ENCODE data around the gene MAP4K4.

The MAP4K4 gene

GRCh38 chr2:101723371-101724124, 26.0 kb downstream of the MAP4K4 start:
- no peak for DNase-seq

GRCh38 chr2:101724125-101724474, 26.6 kb downstream of the MAP4K4 start:
- no peak for DNase-seq

- no peak for DNase-seq
These were observed 27.5 kb downstream of the MAP4K4 start for GRCh38 chr2:101725038-101725437.

- DNase-seq: peak; percentile 51
These were observed 28.1 kb downstream of the MAP4K4 start for GRCh38 chr2:101725515-101726192.

- no peak for DNase-seq
These were observed 31.4 kb downstream of the MAP4K4 start for GRCh38 chr2:101728865-101729264.

- DNase-seq: no peak
These were observed 32.1 kb downstream of the MAP4K4 start for GRCh38 chr2:101729521-101730190.

- no peak for DNase-seq
These were observed 33.9 kb downstream of the MAP4K4 start for GRCh38 chr2:101731221-101732054.

- DNase-seq: no peak
These were observed 34.7 kb downstream of the MAP4K4 start for GRCh38 chr2:101732199-101732598.

- no peak for DNase-seq
These were observed 35.3 kb downstream of the MAP4K4 start for GRCh38 chr2:101732773-101733256.

- no peak for DNase-seq
These were observed 35.9 kb downstream of the MAP4K4 start for GRCh38 chr2:101733257-101733993.

- no peak for DNase-seq
These were observed 37.1 kb downstream of the MAP4K4 start for GRCh38 chr2:101734505-101735165.

GRCh38 chr2:101735166-101735533, 37.6 kb downstream of the MAP4K4 start:
- no peak for DNase-seq

- no peak for DNase-seq
These were observed 38.7 kb downstream of the MAP4K4 start for GRCh38 chr2:101736233-101736632.

- DNase-seq: no peak
These were observed 39.4 kb downstream of the MAP4K4 start for GRCh38 chr2:101736861-101737291.

- no peak for DNase-seq
These were observed 40.2 kb downstream of the MAP4K4 start for GRCh38 chr2:101737478-101738255.

GRCh38 chr2:101738649-101739048, 41.1 kb downstream of the MAP4K4 start:
- DNase-seq: no peak

GRCh38 chr2:101740555-101740964, 43.1 kb downstream of the MAP4K4 start:
- no peak for DNase-seq

GRCh38 chr2:101741775-101742520, 44.4 kb downstream of the MAP4K4 start:
- no peak for DNase-seq

GRCh38 chr2:101742547-101742946, 45.0 kb downstream of the MAP4K4 start:
- DNase-seq: no peak

- DNase-seq: no peak
These were observed 45.8 kb downstream of the MAP4K4 start for GRCh38 chr2:101743288-101743687.
